ENCODE data around the gene ENDOV.

Gene ENDOV

DNA sequence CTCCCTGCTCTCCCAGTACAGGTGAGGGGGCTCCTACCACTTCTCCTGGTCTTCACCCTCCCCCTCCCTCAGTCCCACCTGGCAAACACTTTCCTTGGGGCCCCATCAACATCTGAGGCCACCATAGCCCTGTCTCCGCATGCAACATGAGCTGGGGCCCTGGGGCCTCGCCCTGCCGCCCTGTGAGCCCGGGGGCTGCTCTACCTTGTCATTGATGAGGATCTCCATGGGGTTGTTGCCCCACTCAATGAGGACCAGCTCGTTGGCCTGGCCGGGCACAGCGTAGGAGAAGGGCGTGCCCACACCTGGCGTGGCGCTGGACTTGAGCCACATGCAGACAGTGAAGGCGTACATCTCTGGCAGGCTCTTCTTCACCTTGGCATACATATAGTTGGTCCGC lies 58.0 kb downstream of the ENDOV start:
- FAIRE-seq: no peak

DNA sequence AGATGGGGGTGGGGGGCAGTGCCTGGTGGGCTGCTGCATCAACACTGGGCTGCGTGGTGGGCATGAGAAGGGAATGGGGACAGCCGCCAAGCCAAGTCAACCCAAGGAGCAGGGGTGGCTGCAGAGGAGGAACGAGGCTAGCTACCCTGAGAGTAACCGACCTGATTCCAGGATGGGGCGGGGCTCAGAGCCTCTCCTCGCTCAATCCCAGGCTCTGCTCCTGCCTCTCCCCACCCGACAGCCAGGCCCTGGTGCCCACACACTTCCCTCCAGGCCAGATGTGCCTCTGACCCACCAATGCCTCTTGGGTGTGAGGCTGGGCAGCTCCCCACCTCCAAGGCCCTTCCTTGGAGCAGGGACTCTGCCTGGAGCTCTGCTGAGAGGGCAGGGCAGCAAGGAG lies 58.7 kb downstream of the ENDOV start:
- no peak for FAIRE-seq

DNA sequence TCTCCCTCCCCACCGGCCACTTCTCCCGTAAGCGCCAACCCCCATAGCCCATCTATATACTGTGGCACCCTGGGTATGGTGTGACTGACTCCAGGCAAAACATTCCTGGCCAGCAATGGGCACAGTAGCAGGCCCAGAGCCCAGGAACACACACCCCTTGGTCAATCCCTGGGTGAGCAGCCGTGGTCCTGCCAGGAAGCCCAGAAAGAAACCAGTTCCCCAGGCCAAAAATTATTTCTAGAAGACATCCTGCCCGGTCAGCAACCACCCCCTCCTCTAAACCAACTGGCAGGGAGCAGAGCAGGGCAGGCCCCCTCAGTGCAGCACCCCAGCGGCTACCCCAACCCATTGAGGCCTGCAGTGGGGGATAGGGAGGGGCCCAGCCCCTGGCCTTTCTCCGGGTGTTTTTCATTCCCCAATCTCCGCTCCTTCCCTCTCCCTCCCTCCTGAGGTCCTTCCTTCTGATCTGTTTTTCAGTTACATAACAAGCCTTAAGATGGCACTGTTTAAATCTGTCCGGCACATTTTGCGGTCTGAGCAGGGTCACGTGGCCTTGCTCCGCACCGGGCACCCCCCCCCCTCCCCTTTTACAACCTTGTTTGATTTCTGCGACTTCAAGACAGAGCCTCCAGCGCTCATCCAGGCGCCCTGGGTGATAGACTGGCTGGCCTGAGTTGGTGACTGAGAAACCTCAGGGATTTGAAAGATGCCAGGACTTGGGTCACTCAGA lies 59.4 kb downstream of the ENDOV start:
- FAIRE-seq: no peak

DNA sequence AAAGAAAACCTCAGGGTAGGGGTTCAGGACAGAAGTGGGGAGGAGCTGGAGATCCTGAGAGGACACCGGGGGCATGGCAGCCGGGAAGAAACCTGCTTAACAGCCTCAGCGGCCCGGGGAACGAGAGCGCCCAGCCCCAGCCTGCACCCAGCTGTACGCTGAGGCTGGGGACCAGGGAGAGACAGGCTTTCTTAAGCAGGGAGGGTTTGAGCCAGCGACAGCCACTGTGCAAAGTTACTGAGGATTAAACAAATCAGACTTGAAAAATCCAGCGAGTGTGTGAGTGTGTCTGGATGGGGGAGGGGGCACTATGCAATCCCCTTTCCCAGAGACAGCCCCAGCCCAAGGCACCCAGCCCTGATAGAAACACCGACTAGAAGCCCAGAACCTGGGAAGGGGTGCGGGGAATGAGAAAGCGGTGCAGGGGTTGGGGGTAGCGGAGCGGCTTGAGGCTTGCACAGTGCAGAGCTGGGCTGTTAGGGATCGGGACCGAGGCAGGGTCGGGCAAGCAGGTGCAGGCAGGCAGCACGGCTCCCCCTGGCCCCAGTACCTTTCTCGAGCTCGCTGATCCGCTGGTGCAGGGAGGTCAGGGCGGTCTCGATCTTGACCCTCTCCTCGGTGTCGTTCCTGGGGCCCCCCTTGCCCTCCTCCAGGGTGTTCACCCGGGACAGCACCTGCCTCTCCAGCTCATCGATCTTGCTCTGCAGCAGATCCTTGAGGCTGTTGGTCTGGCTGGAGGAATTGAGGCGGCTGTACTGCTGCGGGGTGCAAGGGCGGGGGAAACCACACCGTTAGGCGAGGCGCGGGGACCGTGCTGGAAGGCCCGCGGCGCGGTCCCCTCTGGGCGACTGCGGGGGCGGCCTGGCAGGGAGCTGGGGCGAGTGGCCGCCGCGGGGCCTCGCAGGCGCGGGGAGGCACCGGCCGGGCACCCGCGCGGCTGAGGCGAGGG lies 60.3 kb downstream of the ENDOV start:
- FAIRE-seq: no peak

DNA sequence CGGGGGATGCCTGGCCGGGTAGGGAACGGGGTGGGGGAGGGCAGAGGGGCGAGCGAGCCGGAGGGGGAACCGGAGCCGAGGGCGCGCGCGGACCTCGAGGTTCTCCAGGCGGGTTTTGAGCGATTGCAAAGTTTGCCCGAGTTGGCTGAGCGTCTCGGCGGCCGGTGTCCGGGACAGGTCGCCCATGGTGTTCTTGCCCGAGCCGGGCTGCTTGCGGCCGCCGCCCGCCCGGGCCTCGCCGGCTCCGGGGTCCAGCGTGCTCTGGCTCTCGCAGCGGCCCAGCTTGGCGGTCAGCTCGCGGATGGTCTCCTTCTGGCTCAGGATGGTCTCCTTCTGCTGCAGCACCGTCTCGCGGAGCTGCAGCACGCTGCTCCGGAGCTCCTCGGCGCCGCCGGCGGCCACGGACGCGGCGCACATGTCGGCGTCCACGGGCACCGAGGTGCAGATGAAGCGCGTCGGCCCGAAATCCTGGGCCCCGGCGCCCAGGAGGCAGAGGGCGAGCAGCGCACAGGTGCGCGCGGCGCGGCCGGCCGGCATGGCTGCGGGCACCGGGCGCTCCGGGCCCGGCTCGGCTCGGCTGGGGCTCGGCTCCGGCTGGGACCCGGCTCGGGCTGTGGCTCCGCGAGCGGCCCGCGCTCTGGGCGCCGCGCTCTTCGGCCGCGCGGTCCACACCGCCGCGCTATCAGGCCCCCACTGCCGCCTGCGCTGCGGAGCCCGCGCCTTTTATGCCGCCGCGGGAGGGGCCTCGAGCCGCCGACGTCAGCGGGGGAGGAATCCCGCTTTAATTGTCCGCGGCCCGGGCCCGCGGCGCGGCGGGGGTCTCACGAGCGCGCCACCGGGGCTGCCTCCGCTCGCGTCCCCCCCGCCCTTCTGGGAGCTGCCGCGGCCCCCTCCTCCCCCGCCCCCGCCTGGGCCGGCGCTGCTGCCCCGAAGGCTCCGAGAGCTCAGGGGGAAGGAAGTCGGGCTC lies 61.2 kb downstream of the ENDOV start, which contains the start of gene NPTX1:
Gene NPTX1 (minus strand): TSS at position 698 of the 967 bp plus-strand sequence. CDS start 161 bp downstream, at position 537.
- no peak for FAIRE-seq

DNA sequence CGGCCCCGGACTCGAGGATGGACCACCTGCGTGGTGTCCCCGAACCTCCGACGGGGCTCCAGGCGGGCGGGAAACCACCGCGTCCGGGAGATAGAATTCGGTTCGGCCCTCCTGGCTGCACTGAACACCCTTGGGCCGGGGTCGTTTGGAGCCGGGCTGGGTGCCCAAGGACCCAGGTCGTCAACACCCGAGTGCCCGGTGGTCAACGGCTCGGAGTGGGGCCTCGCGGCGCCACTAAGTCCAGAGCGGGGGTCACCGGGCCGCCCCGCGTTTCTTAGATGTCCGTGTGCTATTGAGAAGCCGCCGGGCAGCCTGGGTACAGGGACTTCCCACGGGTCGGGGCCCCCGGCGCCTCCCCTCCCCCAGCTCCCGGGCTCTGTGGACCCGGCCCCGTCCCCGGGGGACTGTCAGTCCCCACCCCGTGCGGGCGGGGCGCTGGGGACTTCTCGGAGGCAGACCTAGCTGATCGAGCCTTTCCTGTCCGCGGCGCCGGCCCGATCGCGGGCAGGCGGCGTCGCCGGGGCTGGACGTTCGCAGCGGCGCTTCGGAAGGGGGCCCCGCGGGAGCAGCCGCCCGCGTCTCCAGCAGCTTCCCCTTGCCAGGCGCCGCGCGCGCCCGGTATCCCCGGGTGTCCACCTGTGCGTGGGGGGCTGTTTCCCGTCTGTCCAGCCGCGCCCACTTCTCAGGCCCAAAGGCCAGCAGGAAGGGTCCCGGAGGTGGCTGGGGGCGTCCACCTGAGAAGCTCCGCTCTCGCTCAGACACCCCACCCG lies 62.1 kb downstream of the ENDOV start:
- FAIRE-seq: no peak

DNA sequence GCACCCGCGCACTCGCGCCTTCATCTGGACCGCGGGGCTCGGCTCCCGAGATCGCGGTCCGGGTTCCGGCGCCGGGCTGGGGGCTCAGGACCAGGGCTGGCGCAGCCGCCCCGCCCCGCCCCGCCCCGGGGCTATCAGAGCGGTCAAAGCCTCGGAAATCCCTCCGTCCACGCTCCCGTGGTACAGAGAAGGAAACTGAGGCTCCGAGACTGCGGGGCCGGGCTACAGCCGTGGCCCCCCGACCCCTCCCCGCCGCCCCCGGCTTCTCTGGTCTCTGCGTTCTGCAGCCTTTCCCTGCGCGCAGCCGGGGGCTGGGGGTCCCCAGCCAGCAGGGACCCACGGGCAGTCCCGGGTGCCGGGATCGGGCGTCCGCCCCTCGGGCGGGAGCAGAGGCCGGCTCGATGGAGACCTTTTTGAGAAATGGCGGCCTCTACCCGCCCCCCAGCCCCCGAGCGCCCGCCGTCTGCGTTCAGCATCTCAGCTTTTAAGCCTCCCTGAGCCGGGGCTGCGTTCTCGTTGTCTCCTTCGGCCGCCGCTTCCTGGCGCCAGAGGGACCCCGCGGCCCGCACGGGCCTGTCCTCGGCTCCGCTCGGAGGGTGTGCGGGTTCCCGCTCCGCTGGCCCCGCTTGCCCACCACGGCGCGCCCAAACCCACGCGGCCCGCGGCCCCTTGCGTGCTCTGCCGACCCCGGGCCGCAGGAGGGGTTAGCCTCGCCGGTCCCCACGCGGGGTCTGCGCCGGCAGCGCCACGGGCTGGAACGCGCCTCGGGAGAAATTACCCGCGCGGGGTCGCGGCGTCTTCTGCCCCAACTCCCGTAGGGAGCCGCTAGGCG lies 62.9 kb downstream of the ENDOV start:
- FAIRE-seq: no peak

DNA sequence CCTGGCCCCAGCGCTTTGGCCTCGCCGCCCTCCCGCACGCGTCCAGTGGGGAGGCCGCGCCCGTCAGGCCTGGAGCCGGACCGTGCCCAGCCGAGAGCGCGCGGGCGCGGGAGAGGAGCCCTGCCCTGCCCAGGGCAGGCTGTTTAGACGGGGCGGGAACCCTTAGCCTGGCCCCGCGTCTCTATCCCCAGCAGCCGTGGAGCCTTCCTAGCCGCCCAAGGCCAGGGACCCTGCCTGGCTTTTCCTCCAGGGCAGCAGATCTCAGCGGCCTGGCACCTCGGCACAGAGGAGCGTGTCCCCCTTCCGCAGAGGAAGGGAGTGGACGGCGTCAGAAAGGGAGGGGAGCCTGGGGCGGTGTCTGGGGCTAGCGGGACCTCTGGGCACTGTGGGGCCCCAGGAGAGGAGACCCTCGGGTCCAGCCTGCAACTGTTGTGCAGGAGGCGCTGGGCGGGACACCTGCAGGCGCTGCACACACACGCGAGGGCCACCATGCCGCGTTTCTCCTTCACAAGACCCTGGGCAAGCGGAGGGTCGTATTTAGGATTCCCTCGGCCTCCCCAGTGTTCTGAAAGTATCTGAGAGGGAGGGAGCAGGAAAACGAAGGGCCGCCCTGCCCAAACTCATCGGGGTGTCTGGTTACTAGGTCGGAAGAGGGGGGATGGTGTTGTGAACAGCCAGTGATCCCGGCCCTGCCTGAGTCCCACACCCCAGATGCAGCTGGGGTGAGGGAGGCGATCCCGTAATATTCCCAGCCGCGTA lies 63.7 kb downstream of the ENDOV start:
- FAIRE-seq: no peak

DNA sequence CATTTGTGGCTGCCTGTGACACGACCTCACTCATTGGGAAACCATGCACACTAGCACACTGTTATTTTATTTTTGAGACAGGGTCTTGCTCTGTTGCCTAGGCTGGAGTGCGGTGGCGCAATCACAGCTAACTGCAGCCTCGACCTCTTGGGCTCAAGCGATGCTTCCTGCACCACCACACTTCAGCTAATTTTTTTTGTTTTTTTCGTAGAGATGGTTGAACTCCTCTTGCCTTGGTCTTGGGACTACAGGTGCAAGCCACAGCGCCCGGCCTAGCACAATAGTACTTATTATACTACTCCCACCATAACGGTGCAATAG lies 64.2 kb downstream of the ENDOV start:
- no peak for FAIRE-seq

DNA sequence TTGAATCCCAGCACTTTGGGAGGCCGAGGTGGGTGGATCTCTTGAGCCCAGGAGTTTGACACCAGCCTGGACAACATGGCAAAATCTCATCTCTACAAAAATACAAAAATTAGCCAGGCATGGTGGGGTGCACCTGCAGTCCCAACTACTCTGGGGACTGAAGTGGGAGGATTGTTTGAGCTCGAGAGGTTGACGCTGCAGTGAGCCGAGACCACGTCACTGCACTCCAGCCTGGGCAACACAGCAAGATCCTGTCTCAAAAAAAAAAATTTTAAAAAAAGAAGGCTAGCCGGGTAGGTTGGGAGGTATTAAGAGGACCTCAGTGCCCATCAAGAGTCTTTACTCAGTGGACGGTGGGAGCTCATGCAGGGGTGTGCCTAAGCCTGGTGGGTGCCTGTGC lies 65.3 kb downstream of the ENDOV start:
- FAIRE-seq: no peak

DNA sequence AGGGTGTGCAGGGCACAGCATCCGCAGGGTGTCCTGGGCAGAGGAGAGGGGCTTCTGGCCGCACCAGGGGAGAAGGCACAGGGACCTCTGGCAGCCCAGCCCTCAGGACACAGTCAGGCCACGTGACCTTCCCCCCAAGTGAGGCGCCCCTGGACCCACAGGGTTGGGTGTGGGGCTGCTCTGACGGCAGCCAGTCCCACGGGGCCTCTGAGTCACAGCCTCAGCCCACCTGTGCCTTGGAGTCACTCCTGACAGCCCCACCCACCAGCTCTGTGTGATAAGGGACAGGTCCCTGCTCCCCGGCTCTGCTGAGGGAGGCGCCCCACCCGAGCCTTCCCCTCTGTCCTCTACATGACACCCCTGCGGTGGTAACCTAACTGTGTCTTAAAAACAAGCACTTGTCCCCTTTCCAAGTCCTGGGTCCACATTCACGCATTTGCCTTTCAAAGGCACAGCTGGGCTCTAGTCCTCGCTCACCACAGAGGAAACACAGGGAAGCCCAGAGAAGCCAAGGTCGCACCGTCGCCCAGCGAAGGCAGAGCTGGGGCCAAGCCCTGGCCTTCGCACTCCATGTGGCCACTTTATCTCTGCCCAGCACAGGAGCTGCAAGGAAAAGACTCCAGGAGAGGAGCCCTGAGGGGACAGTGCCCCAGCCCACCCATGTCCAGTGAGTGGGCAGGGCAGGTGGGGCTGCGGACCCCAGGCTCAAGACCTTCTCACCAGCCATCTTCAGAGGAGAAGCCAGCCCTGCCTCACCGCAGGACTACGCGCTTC lies 66.5 kb downstream of the ENDOV start:
- FAIRE-seq: no peak

DNA sequence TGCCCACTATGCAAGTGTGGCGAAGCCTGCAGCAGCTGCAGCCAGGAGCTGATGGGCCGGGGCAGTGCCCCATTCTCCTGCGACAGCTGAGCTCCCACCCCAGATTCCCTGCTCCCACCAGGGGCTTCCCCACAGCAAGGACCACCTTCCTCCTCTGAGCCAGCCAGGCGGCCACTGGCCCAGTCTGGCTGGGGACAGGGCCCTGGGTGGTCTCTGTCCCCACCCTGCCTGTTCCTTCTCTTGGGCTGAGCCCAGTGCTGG lies 67.0 kb downstream of the ENDOV start:
- FAIRE-seq: no peak

DNA sequence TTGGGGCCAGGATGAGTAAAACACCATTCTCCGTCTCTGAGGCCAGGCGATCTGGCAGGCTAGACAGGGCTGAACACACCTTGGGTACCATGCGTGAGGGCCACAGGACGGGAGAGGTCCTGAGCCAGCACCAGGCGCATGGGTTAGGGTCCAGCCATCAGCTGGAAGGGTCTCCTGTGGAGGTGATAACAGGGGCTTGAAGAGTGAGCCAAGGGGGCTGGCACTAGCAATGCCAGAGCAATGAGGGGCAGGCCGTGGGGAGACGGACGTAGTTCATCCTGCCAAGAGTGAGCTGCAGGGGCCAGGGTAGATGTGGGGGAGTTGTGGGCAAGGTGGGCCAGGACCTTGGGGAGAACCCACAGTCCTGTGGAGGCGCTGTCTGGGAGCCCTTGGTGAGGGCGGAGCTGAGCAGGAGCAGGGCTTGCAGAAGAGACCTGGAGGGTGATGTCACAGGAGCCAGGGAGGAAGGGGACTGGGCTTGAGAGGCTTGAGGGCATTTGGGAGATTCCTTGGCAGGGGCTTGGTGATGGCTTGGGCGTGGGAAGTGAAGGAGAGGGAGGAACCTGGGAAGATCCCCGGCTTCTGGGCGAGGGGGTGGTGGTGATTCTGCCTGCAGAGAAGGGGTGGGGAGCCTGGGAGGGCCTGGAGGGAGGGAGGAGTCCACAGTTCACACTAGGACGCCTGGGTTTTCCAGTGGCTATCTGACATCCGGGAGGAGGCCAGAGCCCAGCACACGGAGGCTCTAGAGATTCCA lies 67.8 kb downstream of the ENDOV start:
- no peak for FAIRE-seq

DNA sequence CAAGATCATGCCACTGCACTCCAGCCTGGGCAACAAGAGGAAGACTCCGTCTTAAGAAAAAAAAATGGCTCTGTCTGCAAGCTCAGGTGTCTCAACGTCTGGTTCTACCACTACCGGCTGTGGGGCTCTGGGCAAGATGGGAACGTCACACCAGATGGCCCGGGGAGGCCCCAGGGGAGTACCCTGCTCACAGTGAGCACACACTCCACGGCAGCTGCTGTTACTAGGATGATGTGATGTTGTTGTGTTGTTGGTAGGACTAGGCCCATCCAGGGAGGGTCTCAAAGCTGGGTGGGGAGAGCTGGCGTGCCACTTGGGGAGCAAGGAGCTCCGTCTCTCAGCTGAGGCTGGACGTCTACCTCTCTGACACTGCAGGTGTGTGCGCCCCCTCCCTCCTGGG lies 70.9 kb downstream of the ENDOV start:
- FAIRE-seq: no peak

DNA sequence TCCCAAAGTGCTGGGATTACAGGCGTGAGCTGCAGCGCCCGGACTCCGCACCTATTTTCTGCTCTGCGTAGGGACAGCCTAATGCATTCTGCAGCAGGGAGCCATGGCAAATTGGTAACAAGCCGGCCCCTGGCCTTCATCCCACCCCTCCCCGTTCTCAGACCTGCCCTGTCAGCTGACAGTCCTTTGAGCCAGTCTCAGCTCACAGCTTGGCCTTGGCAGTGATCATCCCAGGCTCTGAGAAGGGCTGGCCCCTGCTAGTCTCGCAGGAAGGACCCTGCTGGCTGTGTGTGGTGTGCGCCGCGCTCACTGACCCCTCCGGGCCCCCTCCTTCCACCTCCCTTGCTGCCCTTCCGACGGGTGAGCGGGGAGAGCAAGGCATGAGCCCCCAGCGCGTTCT lies 71.7 kb downstream of the ENDOV start:
- FAIRE-seq: no peak

DNA sequence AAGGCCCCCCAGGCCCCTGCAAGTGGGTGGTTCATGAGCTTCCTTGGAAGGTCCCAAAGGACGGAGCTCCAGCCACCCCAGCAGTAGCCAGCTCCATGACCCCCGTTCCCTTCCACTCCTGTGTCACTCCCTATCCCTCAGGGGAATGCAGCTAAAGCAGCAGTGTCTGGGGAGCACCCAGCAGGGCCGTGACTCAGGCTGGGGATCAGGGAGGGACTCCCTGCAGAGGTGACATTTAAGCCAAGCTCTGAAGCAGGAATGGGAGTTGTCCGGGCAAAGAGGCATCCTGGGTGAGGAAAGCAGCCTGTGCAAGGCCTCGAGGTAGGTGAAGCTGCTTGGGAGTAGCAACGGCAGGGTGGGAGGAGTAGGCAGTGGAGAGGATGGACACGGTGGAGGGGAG lies 72.5 kb downstream of the ENDOV start:
- FAIRE-seq: no peak
